Inferior parietal cortex (tissue), 1 donor: ENCODE data around the gene MRPS17.

Source experiments
- DNase-seq: peaks from one replicate; pipeline ENCODE4 v3.0.0-alpha.2; 2016; ENCODE audit errors: extremely low spot score

MRPS17 gene

DNA sequence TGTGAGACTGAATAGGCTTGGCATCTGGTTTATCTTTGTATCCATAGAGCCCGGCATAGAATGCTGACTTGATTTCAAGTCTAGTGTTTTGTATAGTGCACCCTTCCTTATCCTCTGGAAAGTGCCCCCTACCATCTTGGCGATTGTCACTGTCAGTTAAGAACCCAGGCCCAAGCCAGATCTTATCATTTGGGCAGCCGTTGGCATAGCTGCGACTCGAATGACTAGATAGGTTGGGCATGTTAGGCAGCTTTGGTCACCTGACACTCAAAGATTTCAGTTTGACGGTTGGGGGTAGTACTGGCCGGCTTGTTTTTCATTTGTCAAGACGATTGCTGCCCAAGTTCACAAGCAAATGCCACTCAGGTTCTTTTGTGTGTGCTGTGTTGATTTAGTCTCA, 19.3 kb downstream of the MRPS17 start:
- no peak for DNase-seq

- no peak for DNase-seq
Measured at GRCh38 chr7:55973747-55974250, 22.1 kb downstream of the MRPS17 start.

- no peak for DNase-seq
Measured at GRCh38 chr7:55975988-55976633, 24.4 kb downstream of the MRPS17 start.

- DNase-seq = peak; percentile 51
Measured at GRCh38 chr7:55977831-55978230, 26.2 kb downstream of the MRPS17 start.

DNA sequence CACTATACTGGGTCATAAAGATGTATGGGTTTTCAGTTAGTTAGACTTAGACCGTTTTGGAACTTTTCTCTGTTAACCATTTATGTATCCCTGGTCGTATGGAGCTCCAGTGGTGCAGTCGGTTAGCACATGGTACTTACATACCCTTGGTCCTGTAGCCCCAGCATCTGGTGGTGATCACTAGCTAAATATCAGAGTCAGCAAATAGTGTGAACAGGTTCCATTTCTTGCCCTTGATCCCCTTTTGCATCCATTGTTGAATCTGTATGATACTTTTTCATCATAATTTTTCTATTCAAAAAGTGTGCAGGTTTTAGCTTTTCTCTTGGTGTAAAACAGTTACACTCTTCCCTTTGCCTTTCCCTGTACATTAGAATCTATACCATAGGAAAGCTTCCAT, 28.6 kb downstream of the MRPS17 start:
- DNase-seq = no peak

DNA sequence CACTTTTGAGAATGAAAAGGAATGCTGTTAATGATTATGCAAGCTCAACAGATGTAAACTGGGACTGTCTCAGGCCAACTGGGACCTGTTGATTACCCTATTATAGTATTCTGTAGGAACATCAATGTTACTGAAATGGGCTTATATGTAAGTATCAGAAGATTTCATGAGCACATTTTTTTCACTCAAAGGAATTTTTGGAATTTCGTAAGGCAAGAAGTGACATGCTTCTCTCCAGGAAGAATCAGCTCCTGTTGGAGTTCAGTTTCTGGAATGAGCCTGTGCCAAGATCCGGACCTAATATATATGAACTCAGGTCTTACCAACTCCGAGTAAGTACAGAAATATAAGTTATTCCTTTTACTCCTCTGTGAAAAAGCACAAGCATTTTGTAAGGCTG, 31.9 kb downstream of the MRPS17 start:
- DNase-seq = no peak

DNA sequence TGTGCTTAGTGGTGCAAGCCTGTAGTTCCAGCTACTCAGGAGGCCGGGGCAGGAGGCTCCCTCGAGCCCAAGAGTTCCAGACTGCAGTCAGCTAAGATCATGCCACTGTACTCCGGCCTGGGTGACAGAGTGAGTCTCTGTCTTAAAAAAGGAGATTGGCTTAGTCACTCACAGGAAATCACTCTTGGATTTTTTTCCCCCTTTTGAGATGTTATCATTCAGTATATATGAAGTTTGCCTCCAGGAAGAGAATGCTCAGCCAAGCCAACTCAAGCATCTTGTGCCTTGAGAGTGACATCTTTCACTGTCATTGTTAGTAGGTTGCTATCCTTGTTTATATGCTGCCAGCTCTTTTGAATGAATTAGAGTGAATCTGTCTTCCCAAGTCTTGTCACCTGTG, 40.7 kb downstream of the MRPS17 start:
- no peak for DNase-seq

DNA sequence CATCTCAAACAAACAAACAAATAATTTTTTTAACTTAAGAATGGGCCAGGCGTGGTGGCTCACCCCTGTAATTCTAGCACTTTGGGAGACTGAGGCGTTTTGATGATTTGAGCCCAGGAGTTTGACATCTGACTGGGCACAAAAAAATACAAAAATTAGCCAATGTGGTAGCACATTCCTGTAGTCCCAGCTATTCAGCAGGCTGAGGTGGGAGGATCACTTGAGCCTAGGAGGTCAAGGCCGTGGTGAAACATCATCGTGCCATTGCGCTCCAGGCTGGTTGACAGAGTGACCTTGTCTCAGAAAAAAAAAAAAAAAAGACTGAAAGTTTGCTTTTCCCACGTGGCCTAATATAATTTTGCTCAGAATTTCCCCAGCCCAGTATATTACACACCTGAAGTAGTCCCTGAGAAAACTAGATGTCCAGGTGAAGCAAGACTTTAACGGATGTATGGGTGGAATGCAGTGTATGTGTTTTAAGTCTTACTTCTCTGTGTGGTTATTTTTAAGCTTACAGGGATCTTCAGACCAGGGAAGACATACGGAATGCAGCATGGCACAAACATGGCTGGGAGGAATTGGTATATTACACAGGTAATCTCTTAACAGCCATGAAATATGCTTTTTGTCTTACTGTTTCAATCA, 45.3 kb downstream of the MRPS17 start:
- no peak for DNase-seq

GRCh38 chr7:56003749-56004148, 52.1 kb downstream of the MRPS17 start:
- DNase-seq = no peak
